ENCODE measurements around the gene FAM170B.

FAM170B gene

DNA sequence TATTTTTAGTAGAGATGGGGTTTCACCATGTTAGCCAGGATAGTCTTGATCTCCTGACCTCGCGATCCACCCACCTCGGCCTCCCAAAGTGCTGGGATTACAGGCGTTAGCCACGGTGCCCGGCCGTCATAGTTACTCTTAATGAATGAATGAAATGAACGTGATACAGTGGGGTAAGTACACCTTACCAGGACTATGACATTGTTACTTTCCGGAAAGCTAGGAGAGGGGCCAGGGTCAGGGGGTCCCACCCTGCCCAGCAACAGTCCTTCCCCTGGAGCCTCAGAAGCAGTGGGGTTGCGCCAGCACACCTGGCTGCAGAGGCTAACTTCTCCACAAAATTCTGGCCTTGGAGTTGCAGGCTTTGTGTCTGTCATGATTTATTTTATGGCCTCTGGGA, 39.9 kb downstream of the FAM170B start:
- Histone ChIP-seq H3K36me3 (ENCODE audit: insufficient read depth, low read length) (no peaks in the 10 kb centered on the region), H3K79me2 (ENCODE audit: insufficient read depth, low read length) (no peaks in the 10 kb centered on the region), H3K9me2 (replicated peaks; ENCODE audit: low read depth, low read length) (no peaks in the 10 kb centered on the region), H3K4me1 (ENCODE audit: insufficient read depth, low read length, poor library complexity, severe bottlenecking) (no peaks in the 10 kb centered on the region), H3K9me3 (ENCODE audit: insufficient read depth, low read depth, low read length) (no peaks in the 10 kb centered on the region), H3K4me2 (ENCODE audit: low read depth, low read length, poor library complexity, severe bottlenecking) (no peak overlapping the region), H3K9ac (ENCODE audit: low read depth, low read length, poor library complexity, severe bottlenecking) (no peak overlapping the region), H2AFZ (ENCODE audit: low read length) (no peak overlapping the region), H3K4me3 (ENCODE audit: low read length, poor library complexity, severe bottlenecking) (no peak overlapping the region), H3K27me3 (ENCODE audit: insufficient read depth, low read length, poor library complexity, severe bottlenecking) (no peaks in the 10 kb centered on the region), H3F3A (ENCODE audit: low read depth) (no peaks in the 10 kb centered on the region), H4K20me1 (ENCODE audit: insufficient read depth, low read length, poor library complexity, severe bottlenecking) (no peaks in the 10 kb centered on the region)
- TF ChIP-seq EZH2phosphoT487 (IDR thresholded peaks at IDR 0.05; ENCODE audit: borderline replicate concordance) (no peak), CTCF (conservative IDR thresholded peaks at IDR 0.05; ENCODE audit: low read length) (no peak)

DNA sequence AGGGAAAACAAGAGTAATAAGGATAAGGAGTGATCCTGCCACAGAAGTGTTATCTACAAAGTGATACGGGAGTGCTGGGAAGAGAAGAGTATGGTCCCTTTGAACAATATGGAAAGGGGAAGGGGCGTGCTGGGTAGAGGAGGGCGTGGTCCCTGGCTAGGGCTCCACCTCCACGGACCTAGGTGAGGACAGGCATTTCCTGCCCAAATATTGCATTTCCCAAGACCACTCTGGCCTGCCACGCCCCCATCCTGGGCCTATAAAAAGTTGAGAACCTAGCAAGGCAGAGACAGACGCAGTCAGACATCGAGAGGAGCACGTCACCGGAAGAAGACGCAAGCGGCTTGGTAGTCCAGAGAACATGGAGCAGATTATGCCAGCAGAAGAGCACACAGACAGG, 41.3 kb downstream of the FAM170B start:
- Histone ChIP-seq H2AFZ (ENCODE audit: low read length) (no peak overlapping the region), H3K9me3 (ENCODE audit: insufficient read depth, low read depth, low read length) (no peaks in the 10 kb centered on the region), H4K20me1 (ENCODE audit: insufficient read depth, low read length, poor library complexity, severe bottlenecking) (no peaks in the 10 kb centered on the region), H3K79me2 (ENCODE audit: insufficient read depth, low read length) (no peaks in the 10 kb centered on the region), H3K4me2 (ENCODE audit: low read depth, low read length, poor library complexity, severe bottlenecking) (no peak overlapping the region), H3K9me2 (replicated peaks; ENCODE audit: low read depth, low read length) (no peaks in the 10 kb centered on the region), H3K27me3 (ENCODE audit: insufficient read depth, low read length, poor library complexity, severe bottlenecking) (no peaks in the 10 kb centered on the region), H3K9ac (ENCODE audit: low read depth, low read length, poor library complexity, severe bottlenecking) (no peak overlapping the region), H3K36me3 (ENCODE audit: insufficient read depth, low read length) (no peaks in the 10 kb centered on the region), H3K4me1 (ENCODE audit: insufficient read depth, low read length, poor library complexity, severe bottlenecking) (no peaks in the 10 kb centered on the region), H3F3A (ENCODE audit: low read depth) (no peaks in the 10 kb centered on the region), H3K4me3 (ENCODE audit: low read length, poor library complexity, severe bottlenecking) (no peak overlapping the region)
- no peak for TF ChIP-seq CTCF (conservative IDR thresholded peaks at IDR 0.05; ENCODE audit: low read length)
- TF ChIP-seq EZH2phosphoT487 (IDR thresholded peaks at IDR 0.05; ENCODE audit: borderline replicate concordance), result no peak

- no peak overlapping the region for H3K4me2 ChIP-seq (ENCODE audit: low read depth, low read length, poor library complexity, severe bottlenecking)
- no peak overlapping the region for H2AFZ ChIP-seq (ENCODE audit: low read length)
- H3K9me3 ChIP-seq (ENCODE audit: insufficient read depth, low read depth, low read length), result no peaks in the 10 kb centered on the region
- H3K4me3 ChIP-seq (ENCODE audit: low read length, poor library complexity, severe bottlenecking), result no peak overlapping the region
- TF ChIP-seq CTCF (conservative IDR thresholded peaks at IDR 0.05; ENCODE audit: low read length) (no peak), EZH2phosphoT487 (IDR thresholded peaks at IDR 0.05; ENCODE audit: borderline replicate concordance) (no peak)
- no peaks in the 10 kb centered on the region for H3K79me2 ChIP-seq (ENCODE audit: insufficient read depth, low read length)
- H3K36me3 ChIP-seq (ENCODE audit: insufficient read depth, low read length), result no peaks in the 10 kb centered on the region
- H3F3A ChIP-seq (ENCODE audit: low read depth), result no peaks in the 10 kb centered on the region
- no peaks in the 10 kb centered on the region for H3K27me3 ChIP-seq (ENCODE audit: insufficient read depth, low read length, poor library complexity, severe bottlenecking)
- no peaks in the 10 kb centered on the region for H3K9me2 ChIP-seq (replicated peaks; ENCODE audit: low read depth, low read length)
- no peaks in the 10 kb centered on the region for H3K4me1 ChIP-seq (ENCODE audit: insufficient read depth, low read length, poor library complexity, severe bottlenecking)
- no peaks in the 10 kb centered on the region for H4K20me1 ChIP-seq (ENCODE audit: insufficient read depth, low read length, poor library complexity, severe bottlenecking)
- no peak overlapping the region for H3K9ac ChIP-seq (ENCODE audit: low read depth, low read length, poor library complexity, severe bottlenecking)
These were observed 42.2 kb downstream of the FAM170B start for GRCh38 chr10:49091450-49092210.

Data from Loucy (cell line).